ENCODE results near the gene DNTT.

The DNTT gene

DNA sequence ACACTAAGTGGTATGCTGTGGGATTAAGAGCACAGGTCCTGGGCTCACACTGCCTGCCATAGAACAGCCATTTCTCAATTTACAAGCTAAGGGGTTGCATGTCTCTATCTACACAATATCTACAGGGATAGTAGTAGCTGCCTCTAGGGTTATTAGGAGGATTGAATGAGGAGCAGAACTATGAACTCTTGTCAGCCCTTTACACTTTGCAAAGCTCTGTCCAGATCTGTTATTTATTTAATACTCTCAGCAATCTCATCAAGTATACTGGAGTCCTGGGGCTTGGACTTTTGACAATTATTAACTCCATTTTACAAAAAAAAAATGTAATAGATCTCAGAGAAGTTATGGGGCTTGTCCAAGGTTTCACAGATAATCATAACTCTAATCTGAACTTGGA, 47.8 kb downstream of the DNTT start:
- DNase-seq: no peak

DNA sequence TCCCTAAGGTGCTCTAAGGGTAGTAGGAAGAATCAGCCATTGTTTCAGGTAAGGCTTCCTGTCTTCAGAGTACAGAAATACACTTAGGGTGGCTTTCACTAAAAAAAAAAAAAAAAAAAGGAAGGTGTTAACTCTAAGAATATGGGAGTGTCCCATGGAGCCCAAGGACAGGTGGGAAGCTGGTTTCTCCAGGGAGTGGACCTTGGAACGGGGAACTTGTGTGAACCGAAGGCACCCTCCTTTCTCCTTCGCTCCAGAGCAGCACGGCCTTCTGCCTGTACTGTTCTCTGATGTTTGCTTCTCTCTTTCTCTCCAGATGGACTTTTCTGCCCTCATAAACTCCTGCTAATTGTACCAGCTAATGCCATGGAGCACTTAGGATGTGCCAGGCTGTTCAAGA, 48.3 kb downstream of the DNTT start:
- DNase-seq: no peak

DNA sequence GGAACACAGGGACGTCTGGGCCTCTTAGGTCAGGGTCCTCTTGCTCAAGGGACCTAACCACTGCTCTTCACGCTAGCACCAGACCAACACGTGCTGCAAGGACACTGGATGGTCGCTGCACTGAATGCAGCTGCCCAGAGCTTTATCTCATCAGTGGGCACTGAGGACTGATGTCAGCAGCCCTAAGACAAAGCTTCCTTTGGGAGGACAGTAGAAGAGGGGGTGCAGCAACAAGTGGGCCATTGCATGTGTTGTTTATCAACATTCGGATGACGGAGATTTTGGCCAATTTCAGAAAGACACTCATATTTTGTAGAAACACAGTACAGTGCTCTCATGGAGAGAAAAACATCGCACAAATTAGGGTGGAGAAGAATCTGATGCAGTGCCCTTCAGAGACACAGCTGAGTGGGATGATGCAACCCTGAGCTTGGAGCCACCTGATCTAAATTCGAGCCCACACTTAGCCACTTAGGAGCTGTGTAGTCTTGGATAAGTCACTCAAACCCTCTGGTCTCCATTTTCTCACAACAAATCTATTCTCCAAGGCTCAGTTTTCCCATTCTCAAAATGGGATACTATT, 52.9 kb downstream of the DNTT start:
- DNase-seq: no peak

DNA sequence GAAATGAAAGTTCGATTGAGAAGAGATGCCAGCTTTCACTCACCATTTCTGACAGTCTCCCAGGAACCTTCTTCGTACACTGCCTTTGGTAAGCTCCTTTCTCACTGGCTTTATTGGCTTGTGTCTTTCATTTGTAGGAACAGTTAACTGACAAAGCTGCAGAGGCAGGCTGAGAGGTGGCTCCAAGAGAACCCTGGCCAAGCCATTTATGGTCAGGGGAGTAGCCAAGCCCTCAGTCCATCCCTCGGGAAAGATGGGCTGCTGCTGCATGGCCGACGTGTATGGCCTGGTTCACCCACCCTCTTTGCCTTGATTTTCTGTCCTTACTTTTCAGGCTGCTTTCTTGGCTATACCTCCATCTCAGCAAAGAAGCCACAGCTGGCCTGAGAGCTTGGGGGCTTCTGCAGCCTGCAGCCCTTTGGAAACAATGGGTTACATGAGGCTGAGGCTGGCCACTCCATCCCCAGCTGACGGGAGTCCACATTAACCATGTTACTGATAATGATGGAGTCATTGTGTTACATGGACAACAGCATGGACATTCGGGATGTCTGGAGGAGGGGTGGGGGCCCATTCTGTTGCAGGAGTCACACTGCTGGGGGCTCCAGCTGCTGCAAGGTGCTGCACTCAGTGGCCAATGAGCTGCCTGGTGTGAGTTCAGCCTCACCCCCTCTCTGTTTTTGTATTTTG, 54.8 kb downstream of the DNTT start, which contains the start of gene OPALIN:
Gene OPALIN (minus strand): TSS at position 152 of the 690 bp plus-strand sequence. CDS start 106 bp downstream, at position 46.
- no peak for DNase-seq

DNA sequence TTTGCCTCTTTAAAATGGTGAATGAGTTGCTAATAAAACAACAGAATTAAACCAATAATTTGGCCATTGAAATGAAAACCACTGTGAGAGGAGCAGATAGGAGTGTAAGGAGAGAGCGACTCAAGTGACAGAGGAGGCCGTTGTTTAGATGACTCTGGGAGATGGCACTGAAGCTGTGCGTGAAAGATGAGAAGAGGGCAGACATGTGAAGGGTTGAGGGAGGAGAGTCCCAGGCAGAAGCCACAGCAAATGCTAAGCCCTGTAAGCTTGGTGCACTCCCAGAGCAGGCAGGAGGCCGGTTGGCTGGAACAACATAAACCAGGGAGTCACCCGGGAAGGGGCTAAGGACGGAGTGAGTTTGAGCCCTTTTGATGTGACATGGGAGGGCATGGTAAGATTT, 55.4 kb downstream of the DNTT start:
- no peak for DNase-seq

DNA sequence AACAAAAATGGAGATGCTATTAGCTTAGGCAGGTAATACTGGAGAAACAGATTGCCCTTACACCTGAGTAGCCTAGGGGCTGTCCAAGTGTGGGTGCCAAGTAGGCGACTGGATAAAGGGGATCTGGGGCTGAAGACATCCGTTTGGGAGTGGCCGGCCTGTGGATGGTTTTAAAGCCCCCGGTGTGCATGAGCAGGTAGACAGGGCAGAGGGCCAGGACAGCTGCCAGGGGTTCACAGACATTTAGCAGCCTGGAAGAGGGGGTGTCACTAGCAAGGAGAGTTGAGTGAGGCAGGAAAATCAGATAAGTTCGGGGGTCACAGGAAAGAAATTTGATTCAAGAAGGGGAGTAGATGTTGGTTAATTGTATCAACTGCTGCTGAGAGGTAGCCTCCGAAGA, 56.1 kb downstream of the DNTT start:
- no peak for DNase-seq

DNA sequence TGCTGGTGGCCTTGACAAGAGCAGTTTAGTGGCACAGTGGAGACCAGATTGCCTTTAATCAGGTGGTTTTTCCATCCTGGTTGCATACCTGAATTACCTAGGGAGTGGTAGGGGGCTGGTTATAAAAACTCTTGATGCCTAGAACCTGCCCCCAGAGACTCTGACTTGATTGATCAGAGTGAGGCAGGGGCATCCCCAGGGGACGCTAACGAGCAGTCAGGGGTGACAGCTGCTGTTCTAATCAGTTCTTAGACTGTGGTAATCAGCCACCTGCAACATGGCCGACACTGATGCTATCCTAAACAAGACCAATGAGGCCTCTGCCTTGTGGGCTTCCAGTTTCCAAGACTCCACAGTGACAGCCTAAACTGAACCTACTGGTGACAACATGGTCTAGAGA, 56.5 kb downstream of the DNTT start:
- no peak for DNase-seq

DNA sequence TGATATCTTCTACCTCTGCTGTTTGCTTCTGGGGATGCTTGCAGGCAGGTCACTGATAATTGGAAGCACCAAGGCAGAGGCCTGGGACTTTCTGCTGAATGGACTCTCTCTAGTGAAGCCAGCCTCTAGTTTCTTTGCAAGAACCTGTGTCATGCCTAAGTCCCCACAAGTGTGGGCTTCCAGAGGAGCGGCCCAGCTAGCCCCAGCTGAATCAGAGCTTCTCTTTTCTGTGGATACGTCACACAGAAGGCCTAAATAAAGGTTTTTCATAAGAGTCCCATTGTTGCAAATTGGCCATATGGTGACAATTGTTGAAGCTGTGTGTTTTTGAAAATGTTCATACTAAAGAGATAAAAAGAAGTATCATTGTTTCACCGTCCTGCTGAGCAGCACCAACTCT, 61.3 kb downstream of the DNTT start:
- DNase-seq: peak; percentile 4

DNA sequence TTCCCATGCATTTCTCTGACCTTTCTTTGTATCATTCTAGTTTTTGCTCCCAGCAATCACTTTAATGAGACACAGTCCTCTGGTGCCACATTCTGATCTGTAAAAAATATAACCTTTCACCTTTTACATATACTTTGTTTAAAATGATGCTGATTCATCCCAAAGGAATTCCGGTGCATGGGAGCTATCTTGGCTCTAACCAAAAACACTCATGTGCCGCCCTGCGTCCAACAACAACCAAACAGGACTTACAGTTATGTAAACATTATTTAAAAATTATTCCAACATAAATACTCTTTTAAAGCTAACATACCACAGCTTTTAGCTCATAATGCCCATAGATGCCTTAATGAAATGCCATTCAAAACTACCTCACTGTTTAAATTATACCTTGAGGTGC, 62.3 kb downstream of the DNTT start:
- DNase-seq: no peak

DNA sequence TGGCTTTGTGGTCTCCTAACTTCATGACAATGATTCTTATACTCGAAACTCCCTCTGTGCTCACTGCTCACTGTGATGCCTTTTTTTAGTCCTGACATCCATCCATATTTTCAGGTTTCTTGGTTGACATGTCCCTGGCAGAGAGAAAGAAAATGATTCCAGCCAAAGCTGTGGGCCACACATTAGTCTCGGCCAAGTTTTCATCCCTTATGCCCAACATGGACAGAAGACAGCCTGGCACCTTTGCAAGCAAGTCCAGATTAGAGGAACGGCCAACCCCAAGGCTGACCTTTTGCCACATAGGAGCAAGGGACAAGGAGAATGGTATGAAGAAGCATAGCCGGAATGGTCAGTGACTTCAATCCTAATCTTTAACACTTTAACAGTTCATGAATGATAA, 63.2 kb downstream of the DNTT start:
- DNase-seq: no peak

DNA sequence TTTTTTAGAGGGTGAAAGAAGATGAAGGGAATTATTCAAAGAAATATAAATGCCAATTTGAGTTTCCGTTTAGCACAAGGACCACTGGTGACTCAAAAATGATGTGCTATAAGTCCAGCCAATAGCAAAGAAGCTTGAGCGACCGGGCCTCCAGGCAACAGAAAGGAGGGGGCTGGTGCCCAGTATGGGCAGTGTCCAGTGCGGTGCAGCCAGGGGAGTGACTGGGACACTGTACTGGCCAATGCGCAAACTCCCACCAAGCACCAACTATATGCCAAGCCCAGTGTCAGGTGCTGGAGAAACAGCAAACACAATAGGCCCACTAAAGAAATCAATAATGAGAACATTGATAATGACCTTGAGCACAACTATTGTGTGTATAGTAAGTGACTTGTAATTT, 64.7 kb downstream of the DNTT start:
- peak; percentile 1 for DNase-seq

DNA sequence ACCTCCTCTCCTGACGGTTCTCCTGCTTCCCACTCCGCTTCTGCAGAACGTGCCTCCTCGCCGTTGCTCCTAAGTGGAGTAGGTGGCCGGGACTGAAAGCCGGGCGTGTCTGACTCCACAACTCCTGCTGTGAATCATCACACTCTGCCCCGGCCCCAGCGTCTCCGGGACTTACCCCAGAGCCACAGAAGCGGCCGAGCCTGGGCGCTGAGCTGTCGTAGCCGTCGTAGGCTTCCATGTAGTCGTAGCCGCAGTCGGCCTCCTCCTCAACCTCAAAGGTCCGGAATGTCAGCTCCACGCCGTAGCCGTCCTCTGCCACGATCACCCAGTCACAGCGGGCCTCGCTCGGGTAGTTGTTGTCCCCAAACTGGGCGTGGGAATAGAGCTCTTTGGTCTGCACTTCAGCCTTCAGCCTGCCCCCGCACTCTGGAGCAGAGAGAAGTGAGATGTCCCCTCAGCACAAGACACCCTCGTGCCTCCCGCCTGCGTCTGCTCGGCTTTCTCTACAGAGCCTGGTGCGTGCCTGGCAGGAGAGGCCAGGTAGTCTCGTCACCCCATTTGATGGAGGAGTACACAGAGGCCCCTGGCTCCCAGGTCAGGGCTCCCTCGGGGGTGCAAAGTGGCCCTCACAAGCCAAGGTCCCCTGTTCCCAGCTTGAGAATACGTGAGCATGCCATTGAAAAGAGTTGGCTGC, 65.8 kb downstream of the DNTT start:
- DNase-seq: peak; percentile 3

DNA sequence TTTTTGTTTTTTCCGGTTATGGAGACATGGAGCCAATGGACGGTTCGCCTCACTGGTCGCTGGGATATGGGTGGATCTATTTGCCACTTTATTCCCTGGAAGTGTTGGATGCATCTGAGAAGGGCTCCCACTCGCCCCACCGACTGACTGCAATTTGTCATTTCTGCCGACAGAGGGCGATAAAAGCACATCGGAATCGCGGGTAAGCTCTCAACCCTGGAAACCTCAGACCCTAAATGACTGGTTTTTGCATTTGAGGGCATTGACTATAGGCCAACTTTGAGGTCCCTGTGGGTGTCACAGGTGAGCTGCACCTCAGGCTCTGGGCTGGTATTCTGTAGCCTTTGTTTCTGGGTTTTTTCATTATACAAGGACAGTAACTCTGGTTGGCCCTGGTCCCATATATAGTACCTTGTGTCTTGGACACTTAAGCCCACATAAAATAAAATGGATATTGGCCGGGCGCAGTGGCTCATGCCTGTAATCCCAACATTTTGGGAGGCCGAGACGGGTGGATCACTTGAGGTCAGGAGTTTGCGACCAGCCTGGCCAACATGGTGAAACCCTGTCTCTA, 66.4 kb downstream of the DNTT start:
- DNase-seq: peak; percentile 46

DNA sequence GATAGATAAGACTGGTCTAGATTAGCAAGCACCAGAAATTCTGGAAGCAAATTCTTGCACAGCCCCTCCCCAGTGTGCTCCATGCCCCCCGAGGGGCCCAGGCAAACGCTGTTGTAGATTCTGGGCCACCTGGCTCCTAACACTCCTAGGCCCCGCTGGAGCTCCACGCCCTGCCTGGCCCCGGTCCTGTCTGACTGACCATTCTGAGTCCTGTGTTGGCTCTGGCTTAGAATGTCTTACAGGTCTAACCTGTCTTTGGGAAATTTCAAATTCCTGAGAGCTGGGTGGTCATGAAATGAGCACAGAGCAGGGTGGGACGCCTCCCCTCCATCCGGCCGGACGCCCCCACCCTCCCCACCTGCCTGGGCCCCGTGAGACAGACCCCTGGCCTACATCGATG, 67.1 kb downstream of the DNTT start:
- no peak for DNase-seq

DNA sequence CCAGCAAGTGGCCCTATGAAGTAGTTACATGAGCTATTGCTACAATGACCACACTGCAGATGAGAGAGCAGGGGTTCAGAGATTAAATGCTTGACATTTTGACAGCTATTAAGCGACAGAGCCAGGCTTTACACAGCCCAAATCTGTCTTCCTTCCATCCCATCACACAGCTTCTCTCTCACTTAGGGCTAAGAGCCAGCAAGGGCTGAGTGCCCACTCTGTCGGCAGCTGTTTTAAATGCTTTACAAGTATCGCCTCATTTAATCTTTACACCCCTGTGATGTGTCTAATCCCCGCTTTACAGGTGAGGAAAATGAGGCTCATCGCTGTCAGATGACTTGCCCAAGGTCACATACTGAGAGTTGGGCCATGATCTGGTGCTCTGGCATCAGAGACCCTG, 69.8 kb downstream of the DNTT start:
- no peak for DNase-seq

DNA sequence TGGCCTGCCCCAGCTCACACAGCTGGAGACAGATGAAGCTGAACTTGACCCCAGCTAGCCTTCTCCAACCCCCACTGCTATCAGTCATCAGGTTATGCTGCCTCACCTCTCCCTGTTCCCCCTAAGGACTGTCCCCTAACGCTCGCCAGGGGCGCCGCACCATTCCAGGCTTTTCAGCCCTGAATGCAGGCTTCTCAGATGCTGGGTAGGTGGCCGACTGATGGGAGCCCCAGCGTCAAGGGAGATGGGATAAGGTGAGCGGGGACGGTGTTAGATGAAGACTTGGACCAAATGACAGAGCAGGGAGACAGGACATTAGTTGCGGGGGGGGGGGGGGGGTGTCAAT, 70.4 kb downstream of the DNTT start:
- DNase-seq: no peak

DNA sequence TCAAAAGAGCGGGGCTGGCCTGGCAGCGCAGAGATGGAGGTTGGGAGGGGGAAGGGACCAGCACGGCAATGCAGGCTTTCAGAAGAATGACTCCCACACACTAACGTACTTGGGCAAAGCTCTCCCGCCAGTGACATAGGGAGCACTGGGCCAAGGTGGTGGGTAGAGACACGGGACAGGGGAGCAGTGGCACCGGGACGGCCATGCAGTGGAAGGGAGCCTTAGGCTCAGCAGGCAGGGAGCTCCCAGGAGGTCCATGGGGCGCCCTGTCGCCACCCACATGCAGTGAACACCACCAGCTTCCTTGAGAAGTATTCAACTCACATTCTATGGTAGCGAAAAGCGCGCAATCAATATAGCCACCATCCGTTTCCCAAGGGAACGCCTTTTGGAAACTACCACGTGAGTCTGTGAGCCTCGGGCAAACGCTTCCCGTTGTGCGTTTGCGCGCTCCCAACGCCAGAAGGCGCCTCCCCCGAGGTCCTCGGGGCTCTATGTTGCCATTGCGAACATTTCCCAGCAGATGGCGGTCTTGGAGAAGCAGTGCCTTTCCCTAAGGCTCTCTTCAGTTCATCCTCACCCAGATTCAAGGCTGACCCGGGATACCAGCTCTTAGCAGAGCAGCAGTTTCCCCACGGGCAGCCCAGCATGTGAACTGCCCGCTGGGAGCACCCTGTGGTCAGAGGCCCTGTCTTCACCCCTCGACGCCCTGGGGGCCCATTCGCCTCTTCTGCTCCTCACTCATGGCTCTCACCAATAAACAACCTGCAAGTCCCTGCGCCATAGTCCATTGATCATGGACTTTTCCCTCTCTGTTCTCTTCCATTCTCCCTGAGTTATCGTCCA, 71.0 kb downstream of the DNTT start:
- DNase-seq: peak; percentile 90

DNA sequence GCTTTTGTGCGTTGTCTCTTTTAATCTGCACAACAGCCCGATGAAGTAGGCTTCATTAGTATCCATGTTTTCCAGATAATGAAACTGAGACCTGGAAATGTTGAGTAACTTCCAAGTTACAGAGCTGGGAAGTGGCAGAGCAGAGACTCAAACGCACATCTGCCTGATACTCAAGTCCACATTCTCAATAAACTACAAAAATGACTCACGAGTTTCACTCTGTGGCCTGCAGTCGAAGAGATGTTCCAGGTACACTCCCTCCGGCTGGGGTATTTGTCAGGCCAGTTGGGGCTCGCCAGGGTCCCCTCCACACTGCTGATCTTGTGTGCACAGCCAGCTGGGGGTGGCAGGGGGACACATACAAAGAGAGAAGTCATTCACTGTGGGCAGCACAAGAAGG, 72.2 kb downstream of the DNTT start:
- DNase-seq: no peak

DNA sequence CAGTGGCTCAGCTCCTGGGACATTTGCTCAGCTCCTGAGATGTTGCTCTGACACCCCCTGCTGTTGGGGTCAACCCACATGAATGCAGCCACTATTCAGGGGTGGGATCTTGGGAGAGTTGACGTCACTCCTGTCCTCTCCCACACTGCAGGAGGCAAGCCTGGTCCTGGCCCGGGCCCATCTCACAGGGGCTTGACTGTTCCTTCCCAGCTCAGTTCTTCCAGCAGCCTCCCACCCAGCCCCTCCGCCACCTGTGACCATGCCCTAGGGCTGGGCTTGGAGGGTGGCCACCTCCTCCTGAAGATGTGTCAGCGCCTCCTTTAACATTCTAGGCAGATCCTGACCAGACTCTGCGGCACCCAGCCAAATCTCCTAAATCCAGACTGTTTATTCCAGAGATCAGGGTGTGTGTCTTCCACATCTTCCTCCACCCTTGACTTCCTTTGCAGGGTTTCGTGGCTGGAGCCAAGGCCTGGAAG, 73.6 kb downstream of the DNTT start:
- DNase-seq: no peak

DNA sequence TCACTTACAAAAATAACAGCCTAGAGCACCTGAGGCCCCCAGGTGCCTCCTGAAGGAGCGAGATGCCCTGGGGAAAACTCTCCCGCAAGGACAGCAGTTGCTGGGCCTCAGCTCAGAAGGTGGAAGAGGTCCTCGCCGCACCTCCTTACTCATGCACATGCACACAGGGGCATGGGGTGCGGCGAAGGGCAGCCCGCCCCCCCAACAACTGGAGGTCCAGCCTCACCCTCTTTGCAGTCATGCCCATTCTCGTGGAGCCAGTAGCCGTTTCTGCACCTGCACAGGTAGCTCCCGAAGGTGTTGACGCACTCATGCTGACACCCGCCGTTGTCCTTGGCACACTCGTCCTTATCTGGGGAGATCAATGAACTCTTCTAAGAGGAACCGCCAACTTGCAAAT, 74.5 kb downstream of the DNTT start:
- no peak for DNase-seq

DNA sequence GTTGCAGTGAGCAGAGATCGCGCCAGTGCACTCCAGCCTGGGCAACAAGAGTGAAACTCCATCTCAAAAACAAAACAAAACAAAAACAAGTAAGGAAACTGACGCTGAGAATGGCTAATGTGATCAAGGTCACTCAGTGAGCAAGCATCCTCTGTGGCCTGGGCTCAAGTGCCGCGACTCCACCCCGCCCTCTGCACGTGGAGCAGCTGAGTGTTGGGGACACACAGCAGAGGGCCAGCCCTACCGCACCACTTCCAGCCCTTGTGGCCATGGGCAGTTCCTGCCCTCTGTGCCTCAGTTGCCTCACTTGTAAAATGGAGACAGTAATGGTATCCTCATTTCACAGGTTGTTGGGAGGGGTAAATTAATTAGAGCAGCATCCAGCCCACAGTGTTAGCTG, 75.5 kb downstream of the DNTT start:
- no peak for DNase-seq

DNA sequence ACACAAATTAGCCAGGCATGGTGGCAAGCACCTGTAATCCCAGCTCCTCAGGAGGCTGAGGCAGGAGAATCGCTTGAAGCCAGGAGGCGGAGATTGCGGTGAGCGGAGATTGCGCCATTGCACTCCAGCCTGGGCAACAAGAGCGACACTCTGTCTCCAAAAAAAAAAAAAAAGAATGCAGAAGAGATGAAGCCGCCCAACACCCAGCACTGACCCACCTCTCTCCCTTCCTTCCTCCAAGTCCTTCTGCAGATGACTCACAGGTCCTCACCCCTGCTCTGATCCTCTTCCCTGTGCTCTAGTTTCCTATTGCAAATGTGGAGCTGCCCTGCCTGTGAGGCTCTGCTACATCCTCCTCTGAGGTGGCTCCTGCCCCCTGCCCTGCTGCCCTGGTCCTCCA, 76.6 kb downstream of the DNTT start:
- no peak for DNase-seq

DNA sequence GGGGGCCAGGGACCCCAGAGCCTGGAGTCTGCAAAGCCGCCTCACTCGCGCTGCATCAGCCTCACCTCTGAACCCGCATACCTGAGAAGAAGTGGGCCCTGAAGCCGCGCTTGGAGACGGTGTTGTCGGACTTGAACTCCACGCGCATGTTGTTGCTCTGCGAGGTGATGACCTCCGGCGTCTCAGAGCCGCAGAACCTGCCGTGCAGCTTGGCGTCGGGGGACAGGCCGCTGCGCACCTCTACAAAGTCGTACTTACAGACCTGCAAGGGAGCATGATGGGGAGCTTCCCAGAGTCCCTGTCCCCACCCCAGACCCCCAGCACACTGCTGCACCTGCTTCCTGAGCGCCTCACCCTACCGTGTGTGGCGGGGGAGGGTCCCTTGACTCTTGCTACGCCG, 80.3 kb downstream of the DNTT start:
- no peak for DNase-seq

Data from femur (tissue), 1 donor.